ENCODE measurements around the gene GLT8D1.

- TF ChIP-seq CTCF (IDR thresholded peaks at IDR 0.05; ENCODE audit: low read depth, low read length) (no peak), EZH2phosphoT487 (IDR thresholded peaks at IDR 0.05; ENCODE audit: low read depth) (no peak)
Measured at GRCh38 chr3:52655895-52656294, 49.7 kb downstream of the GLT8D1 start.

Measured in OCI-LY3 (cell line).